Dedifferentiated amniotic fluid mesenchymal stem cell (primary cell): ENCODE data around the gene ZMYM4.
"Not testable (repeated sequence)": the region's sequence is repeated elsewhere in the genome, so short reads cannot be mapped to it uniquely, and the experiment has no call there.

Experiments used
- DNase-seq: peaks from one replicate; pipeline ENCODE4 v3.0.0-alpha.2; 2016; ENCODE audit errors: extremely low spot score

ZMYM4 gene

DNA sequence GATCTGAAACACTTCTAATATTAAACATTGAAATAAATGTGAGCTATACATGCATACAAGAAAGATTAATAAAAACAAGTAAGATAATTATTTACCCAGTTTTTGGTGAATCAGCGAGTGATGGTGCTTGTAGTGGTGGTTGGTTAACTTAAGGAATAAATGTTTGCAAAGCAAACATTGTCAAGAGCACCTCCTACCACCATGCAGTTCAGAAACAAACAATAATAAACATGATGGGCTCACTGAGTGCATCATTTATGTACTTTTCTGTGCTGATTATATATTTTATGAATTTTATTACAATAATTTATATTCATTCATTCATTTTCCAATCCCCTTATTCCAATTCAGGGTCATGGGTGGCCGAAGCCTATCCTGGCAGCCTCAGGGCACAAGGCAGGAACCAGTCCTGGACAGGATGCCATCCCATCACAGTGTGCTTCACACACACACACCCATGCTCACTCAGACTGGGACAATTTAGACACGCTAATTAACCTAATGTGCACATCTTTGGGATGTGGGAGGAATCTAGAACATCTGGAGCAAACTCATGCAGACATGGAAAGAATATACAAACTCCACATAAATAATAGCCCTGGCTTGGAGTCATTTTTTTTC, 57.8 kb downstream of the ZMYM4 start:
- no peak for DNase-seq

DNA sequence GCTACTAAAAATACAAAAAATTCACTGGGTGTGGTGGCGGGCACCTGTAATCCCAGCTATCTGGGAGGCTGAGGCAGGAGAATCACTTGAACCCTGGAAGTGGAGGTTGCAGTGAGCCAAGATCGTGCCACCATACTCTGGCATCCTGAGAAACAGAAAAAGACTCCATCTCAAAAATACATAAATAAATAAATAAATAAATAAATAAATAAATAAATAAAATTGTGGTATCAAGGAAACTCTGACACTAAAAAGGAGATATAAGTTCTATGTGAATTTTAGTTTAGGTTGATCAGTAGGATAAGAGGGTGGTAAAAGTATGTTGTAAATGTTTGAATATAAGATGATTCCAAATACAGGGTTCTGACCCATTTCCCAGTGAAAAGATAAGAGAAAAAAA, 63.1 kb downstream of the ZMYM4 start:
- DNase-seq, result not testable (repeated sequence)

DNA sequence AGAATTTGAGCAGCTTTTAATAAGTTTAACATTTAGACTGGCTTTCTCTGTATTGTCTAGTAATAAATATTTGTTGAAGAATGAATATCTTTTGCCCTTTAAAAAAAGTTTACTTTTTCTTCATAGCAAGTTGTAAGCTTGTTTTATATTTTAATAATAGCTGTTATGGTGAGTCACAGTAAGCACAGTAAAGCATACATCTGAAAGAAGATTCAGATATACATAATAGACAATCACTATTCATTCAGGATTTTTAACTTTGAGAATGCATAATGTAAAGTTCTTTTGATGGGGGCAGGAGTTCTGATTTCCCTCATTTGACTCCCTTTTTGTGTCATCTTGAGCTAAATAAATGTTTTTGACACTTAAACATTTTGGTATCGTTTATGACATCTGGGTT, 66.0 kb downstream of the ZMYM4 start:
- DNase-seq, result no peak

DNA sequence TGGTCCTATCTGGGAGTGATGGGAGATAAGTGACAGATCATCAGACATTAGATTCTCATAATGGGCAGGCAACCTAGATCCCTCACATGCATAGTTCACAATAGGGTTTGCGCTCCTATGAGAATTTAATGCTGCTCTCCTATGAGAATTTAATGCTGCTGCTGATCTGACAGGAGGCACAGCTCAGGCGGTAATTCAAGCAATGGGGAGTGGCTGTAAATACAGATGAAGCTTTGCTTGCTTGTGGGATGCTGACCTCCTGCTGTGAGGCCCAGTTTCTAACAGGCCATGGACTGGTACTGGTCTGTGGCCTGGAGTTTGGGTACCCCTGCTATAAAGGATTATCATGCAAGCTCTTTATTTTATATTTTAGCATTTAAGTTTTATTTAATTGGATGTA, 72.0 kb downstream of the ZMYM4 start:
- no peak for DNase-seq

DNA sequence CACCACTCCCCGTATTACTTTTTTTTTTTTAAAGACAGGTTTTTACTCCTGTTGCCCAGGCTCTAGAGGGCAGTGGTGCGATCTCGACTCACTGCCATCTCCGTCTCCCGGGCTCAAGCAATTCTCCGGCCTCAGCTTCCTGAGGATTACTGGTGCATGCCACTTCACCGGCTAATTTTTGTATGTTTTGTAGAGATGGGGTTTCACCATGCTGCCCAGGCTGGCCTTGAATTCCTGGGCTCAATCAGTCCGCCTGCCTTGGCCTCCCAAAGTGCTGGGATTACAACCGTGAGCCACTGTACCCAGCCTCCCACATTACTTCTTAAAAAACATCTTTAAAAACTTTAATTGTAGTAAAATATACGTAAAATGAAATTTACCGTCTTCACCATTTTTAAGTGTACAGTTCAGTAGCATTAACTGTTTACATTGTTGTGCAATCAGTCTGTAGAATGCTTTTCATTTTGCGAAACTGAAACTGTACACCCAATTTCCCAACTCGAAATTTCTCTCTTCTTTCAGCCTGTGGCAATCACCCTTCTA, 77.0 kb downstream of the ZMYM4 start:
- no peak for DNase-seq

DNA sequence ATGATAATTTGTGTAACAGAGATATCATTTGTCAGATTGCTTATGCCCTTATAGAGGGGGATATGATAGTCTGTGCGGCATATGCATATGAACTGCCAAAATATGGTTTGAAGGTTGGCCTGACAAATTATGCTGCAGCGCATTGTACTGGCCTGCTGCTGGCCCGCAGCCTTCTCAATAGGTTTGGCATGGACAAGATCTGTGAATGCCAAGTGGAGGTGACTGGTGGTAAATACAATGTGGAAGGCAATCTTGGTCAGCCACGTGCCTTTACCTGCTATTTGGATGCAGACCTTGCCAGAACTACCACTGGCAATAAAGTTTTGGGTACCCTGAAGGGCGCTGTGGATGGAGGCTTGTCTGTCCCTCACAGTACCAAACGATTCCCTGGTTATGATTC, 82.4 kb downstream of the ZMYM4 start:
- DNase-seq, result no peak

DNA sequence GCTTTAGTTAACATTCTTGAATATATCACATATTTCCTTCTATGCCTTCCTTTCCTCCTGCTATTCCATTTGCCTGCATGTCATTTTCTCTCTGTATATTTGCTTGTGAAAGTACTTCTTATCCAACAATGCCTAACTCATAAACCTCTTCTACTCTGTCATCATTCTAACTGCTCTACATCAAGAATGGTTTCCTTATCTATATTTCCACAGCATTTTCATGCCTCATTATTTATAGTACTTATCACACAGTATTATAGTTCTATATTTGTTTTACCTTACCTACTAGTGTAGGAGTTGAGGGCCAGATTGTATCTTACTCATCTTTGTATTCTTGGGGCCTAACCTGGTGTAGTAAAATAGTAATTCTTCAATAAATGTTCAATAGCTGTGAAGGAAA, 91.5 kb downstream of the ZMYM4 start:
- DNase-seq, result no peak

DNA sequence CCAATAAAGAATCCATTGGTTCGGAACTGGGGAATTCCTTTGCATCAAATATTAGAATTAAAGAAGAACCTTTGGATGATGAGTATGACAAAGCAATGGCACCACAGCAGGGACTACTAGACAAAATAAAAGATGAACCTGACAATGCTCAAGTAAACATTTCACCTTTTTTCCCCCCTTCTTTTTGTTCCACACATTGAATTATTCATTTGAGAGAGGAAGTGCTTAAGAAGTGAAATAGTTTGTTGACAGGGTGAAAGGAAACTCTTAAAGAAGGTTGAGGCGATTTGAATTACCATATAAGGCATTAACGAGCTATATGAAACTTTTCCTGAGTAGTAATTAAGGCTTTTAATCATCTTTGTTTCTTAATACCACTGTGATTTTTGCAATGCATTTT, 93.1 kb downstream of the ZMYM4 start:
- no peak for DNase-seq

DNA sequence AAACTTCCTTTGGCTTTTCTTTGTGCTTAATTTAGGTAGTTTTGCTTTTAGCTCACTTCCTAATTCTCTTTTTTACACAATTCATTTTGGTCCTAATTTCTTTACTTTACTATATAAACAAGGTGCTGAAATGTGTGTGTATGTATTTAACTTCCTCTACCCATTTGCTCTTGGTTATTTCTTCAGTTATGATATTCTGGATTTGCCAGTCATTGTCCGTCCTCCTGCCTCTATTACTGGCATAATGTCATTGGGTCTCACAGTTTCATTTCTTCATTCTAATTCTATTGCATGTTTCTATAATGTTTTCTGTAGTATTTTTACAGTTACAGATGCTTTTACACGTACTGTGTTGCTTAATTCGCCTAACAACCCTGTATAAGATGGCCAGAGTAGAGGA, 96.2 kb downstream of the ZMYM4 start:
- DNase-seq, result no peak

DNA sequence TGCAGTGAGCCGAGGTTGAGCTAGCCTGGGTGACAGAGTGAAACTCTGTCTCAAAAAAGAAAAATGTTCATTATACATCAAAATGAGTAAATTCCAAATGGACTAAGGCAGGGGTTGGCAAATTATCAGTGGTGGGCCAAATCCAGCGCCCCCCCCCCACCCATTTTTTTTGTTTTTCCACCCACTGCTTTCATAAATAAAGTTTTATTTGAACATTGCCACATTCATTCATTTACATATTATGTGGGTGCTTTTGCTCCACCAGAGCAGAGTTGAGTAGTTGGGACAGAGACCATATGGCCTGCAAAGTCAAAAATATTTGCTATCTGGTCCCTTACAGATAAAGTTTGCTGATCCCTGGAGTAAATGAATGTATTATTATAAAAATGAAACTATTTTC, 99.4 kb downstream of the ZMYM4 start:
- DNase-seq, result no peak

DNA sequence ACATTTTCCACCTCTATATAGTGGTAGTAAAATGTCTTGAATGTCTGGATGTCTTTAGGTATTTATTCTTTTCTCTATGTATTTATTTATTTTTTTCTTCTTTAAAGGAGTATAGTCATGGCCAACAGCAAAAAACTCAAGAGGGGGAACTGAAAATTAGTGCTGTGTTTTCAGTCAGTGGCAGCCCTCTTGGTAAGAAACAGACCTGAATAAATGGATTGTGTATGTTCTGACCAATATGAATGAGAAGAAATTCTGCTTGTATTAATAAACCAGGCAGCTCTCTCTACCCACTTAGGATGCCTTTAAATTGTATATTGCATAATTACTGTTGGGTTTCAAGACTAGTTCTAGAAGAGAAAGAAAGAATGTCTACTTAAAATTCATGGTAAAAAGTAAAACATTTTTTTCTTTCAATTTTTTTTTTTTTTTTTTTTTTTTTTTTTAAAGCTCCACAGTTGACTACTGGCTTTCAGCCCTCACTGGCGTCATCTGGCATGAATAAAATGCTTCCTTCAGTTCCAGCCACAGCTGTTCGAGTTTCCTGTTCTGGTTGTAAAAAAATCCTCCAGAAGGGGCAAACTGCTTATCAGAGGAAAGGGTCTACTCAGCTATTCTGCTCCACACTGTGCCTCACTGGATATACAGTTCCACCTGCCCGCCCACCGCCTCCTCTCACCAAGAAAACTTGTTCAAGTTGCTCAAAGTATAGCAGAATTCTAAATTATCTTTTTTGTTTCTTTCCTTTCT, 101.6 kb downstream of the ZMYM4 start:
- DNase-seq, result peak; percentile 71

DNA sequence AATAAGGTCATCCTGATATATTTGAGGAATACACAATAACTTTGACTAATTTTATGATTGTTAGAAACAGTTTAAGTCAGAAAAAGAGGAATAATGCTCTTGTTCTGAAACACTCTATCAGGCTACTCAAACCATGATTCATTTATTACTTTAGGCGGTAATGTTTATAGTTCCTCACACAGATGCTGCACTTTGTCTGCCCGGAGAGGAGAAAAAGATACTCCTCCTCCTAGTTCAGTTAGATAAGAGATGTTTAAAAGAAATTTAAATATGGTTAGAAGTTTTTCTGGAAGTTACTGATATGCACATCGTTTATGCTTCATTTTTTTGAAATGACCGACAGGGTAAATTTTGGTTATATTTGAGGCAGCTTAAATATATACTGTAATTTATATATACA, 103.0 kb downstream of the ZMYM4 start:
- no peak for DNase-seq

DNA sequence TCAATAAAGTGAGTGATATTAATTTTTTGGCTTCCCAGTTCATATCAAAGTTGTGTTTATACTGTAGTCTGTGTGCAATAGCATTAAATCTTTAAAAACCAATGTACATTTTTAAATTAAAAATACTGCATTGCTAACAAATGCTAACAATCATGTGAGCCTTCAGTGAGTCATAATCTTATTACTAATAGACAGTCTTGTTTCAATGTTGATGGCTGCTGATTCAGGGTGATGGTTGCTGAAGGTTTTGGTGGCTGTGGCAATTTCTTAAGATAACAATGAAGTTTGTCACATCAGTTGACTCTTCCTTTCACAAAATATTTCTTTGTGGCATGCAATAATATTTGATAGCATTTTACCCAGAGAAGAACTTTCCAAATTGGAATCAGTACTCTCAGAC, 109.0 kb downstream of the ZMYM4 start:
- no peak for DNase-seq

DNA sequence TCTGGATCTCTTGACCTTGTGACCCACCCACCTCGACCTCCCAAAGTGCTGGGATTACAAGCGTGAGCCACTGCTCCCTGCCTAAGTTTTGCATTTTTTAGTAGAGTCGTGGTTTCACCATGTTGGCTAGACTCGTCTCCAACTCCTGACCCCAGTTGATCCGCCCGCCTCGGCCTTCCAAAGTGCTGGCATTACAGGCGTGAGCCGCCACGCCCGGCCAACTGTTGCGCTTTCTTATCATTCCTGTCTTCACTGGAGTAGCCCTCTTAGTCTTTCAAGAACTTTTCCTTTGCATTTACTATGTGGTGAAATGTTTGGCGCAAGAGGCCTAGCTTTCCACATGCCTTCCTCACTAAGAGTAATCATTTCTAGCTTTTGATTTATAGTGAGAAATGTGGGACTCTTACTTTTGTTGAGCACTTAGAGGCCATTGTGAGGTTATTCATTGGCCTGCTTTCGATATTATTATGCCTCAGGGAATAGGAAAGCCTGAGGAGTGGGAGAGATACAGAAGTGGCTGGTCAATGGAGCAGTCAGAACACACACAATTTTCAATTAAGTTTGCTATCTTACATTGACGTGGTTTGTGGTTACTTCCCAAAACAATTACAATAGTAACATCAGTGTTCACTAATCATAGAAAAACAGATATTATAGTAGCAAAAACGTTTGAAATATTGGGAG, 111.0 kb downstream of the ZMYM4 start:
- no peak for DNase-seq

DNA sequence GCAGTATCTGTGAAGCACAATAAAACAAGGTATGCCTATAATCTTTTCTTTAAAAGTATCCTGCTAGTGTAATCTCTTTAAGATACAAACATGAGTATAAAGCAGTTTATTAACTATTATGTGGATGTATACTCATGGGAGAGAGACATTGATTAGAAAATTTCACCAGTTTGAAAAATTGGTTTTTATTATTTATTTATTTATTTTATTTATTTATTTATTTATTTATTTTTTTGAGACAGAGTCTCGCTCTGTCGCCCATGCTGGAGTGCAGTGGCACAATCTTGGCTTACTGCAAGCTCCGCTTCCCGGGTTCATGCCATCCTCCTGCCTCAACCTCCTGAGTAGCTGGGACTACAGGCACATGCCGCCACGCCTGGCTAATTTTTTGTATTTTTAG, 111.6 kb downstream of the ZMYM4 start:
- not testable (repeated sequence) for DNase-seq

DNA sequence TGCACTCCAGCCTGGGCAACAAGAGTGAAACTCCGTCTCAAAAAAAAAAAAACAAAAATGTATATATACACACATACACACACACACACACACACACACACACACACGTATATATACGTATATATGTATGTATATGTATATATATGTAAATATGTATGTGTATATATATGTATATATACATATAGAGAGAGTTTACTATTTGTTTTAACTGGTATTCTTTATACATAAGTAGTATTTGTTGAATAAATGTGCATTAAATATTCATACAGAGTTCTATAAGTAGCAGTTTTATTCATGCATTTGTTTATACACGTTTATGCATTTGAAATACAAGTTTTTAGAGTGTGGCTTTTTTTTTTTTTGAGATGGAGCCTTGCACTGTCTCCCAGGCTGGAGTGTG, 113.6 kb downstream of the ZMYM4 start:
- DNase-seq, result no peak

DNA sequence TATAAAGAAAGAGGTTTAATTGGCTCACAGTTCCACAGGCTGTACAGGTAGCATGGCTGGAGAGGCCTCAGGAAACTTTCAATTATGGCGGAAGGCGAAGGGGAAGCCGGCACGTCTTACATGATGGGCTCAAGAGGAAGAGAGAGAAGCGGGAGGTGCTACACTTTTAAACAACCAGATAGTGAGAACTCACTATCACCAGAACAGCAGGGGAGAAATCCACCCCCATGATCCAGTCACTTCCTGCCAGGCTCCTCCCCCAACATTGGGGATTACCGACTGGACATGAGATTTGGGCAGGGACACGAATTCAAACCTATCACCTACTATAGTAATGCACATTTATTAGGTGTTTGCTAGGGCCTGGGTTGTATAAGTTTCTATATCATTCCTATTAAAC, 117.8 kb downstream of the ZMYM4 start:
- no peak for DNase-seq

DNA sequence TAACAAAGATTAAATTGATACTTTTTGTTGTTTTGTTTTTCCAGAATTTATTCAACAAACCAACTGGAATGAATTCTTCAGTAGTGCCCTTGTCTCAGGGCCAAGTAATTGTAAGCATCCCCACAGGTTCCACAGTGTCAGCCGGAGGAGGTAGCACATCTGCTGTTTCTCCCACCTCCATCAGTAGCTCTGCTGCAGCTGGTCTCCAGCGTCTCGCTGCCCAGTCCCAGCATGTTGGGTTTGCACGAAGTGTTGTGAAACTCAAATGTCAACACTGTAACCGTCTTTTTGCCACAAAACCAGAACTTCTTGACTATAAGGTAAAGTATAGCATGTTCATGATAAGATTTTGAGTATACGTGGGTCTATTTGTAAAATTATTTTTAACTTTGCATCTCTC, 118.5 kb downstream of the ZMYM4 start:
- DNase-seq, result no peak

DNA sequence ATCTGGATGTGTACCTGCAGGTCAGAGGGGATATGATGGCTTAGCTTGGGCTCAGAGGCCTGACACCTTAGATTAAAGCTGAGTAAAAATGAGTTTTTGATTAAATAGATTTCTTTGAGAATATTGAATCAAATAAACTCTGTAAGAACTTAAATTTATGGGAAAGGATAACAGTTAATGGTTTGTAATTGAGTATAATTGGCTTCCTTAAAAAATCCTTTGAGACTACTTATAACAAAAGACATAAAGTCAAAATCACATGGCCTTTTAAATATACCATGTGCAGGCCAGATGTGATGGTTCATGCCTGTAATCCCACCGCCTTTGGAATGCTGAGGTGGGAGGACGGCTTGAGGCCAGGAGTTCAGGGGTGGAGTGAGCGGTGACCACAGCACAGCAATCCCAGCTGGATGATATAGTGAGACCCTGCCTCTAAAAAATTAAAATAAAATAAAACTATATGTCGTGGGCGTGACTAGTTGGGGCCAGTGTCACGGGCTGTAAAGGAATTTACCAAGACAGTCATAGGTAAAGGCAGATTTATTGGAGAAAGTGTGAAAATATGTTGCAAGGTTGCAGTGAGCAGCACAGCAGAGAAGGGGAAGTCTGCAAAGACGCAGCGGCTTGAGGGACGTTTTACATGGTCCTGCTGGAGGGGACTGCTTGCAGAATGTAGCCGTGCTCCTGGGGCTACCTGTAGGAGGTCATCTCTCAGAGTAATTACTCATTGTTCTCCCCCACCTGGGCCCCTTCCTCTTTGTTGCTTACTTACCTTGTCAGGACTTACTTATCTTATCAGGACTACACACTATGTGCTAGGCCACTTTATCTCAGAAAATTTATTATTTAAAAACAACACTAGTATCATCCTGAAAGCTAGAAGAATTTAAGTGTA, 122.3 kb downstream of the ZMYM4 start:
- no peak for DNase-seq

DNA sequence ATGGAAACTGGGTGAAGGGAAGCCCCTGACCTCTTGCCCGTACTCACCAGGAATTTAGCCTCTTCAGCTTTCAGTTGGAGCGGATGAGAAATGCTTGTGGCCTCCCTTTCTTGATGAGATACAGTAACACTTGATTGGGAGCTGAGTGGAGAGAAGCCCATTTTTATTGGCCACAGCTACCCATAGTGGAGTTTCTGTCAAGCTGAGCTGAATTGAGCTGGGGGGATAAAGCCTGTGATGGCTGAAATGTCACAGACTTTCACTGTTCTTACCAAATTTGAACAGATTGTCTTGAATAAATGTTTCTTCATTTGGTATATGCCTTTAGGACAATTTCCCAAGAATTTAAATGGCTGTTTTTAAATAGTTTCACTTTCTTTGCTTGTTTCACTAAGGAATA, 125.9 kb downstream of the ZMYM4 start:
- DNase-seq, result no peak

DNA sequence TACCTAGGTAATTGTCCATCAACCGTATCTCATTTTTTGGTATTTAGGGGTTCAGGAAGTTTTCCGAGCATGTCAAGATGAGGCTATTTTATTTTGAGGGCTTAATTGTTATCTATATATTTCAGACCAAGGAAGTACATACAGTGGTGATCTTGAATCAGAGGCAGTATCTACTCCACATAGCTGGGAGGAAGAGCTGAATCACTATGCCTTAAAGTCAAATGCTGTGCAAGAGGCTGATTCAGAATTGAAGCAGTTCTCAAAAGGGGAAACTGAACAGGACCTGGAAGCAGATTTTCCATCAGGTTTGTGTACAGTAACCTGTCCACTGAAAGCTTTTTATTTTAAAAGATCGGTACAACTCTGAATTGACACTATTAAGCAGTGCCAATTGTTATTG, 130.2 kb downstream of the ZMYM4 start:
- no peak for DNase-seq

DNA sequence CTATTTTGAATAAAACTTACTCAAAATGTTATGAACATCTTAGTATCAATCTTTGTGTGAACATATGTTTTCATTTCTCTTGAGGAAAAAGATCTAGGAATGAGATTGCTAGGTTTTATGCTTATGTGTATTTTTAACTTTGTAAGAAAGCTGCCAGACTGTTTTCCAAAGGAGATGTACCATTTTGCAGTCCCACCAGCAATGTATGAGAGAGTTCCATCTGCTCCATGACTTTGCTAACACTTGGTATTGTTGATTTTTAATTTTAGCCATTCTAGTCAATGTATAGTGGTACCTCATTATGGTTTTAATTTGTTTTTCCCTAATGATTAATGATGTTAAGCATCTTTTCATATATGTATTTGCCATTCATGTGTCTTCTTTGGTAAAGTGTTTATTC, 132.5 kb downstream of the ZMYM4 start:
- no peak for DNase-seq
